ENCODE measurements around the gene CTBP2. TPM values are rescaled to one million over a fixed set of nuclear protein-coding genes. Genes with fewer than 3 reads are reported as not detected.
"Not testable (repeated sequence)": the region's sequence is repeated elsewhere in the genome, so short reads cannot be mapped to it uniquely, and the experiment has no call there.

The CTBP2 gene
- total and polyA plus RNA-seq, 10 donors, result 6.7 to 74.4 (median 40.1) TPM

- H3K4me1 ChIP-seq, result peaks cover 37 to 100% (median 87%) of the 10 kb centered on the region in 6 donors
- 91 to 94% (median 93%) methylated on average over 24 of the region's 24 CpGs for WGBS, 5 donors
- no peak for TF ChIP-seq CTCF (IDR thresholded peaks at IDR 0.05 in 8 of 11, conservative IDR thresholded peaks at IDR 0.05 in 3 of 11)
- no peak for TF ChIP-seq POLR2A (IDR thresholded peaks at IDR 0.05)
- TF ChIP-seq POLR2AphosphoS5 (IDR thresholded peaks at IDR 0.05), result no peak
- H3K27ac ChIP-seq, result peak overlapping the region in 2 of 8 donors; percentile 14 to 55
- H3K4me3 ChIP-seq, result no peak overlapping the region
- H3K9me3 ChIP-seq, result no peaks in the 10 kb centered on the region
- H3K27me3 ChIP-seq (replicated peaks in 1 of 7), result peaks cover 0 to 80% (median 5%) of the 10 kb centered on the region in 7 donors
- peaks cover 0 to 6% (median 0%) of the 10 kb centered on the region in 6 donors for H3K36me3 ChIP-seq
- no peak for DNase-seq
- intact Hi-C loops (cut with DNase I; ENCODE audit: low total_unique reads), result loop anchor here (10.0 kb wide), 1 partner anchor 106 kb away; no protein-coding TSS in a partner anchor
These were observed 9.2 kb downstream of the CTBP2 start for GRCh38 chr10:125151170-125151552.

GRCh38 chr10:125150376-125151083 is 9.8 kb downstream of the CTBP2 start:
- DNase-seq, H3K9me3 ChIP-seq, H3K36me3 ChIP-seq, H3K4me3 ChIP-seq: not testable (repeated sequence)
- Histone ChIP-seq H3K27me3 (replicated peaks in 1 of 7) (peaks cover 0 to 80% (median 5%) of the 10 kb centered on the region in 7 donors), H3K4me1 (peaks cover 37 to 100% (median 90%) of the 10 kb centered on the region in 6 donors), H3K27ac (peak overlapping the region in 2 of 8 donors; percentile 14 to 75)
- 78 to 83% (median 82%) methylated on average over 15 to 16 of the region's 16 CpGs for WGBS, 5 donors
- intact Hi-C loops (cut with DNase I; ENCODE audit: low total_unique reads), result loop anchor here (10.0 kb wide), 1 partner anchor 106 kb away; no protein-coding TSS in a partner anchor

- peaks cover 0 to 6% (median 0%) of the 10 kb centered on the region in 6 donors for H3K36me3 ChIP-seq
- peaks cover 44 to 100% (median 92%) of the 10 kb centered on the region in 6 donors for H3K4me1 ChIP-seq
- intact Hi-C loops (cut with DNase I; ENCODE audit: low total_unique reads), result loop anchor here (10.0 kb wide), 1 partner anchor 105 kb away; no protein-coding TSS in a partner anchor
- H3K9me3 ChIP-seq, result no peaks in the 10 kb centered on the region
- WGBS, 5 donors, result 66 to 86% (median 80%) methylated on average over 7 of the region's 7 CpGs
- no peak for DNase-seq
- no peak overlapping the region for H3K4me3 ChIP-seq
- TF ChIP-seq POLR2AphosphoS5 (IDR thresholded peaks at IDR 0.05) (no peak), POLR2A (IDR thresholded peaks at IDR 0.05) (no peak), CTCF (IDR thresholded peaks at IDR 0.05 in 8 of 11, conservative IDR thresholded peaks at IDR 0.05 in 3 of 11) (no peak)
- peak overlapping the region in 2 of 8 donors; percentile 63 to 75 for H3K27ac ChIP-seq
- peaks cover 0 to 80% (median 5%) of the 10 kb centered on the region in 7 donors for H3K27me3 ChIP-seq (replicated peaks in 1 of 7)
These were observed 10.7 kb downstream of the CTBP2 start for GRCh38 chr10:125149680-125150047.

- DNase-seq, result no peak
- Histone ChIP-seq H3K27me3 (replicated peaks in 1 of 7) (peaks cover 0 to 85% (median 5%) of the 10 kb centered on the region in 7 donors), H3K4me3 (no peak overlapping the region), H3K36me3 (peaks cover 0 to 6% (median 0%) of the 10 kb centered on the region in 6 donors), H3K27ac (peak overlapping the region in 4 of 8 donors; percentile 32 to 75 (median 62)), H3K4me1 (peaks cover 43 to 100% (median 93%) of the 10 kb centered on the region in 6 donors), H3K9me3 (no peaks in the 10 kb centered on the region)
- intact Hi-C loops (cut with DNase I; ENCODE audit: low total_unique reads), result no loop called here
- WGBS, 5 donors, result 50 to 61% (median 59%) methylated on average over 9 to 12 of the region's 12 CpGs
- TF ChIP-seq CTCF (IDR thresholded peaks at IDR 0.05 in 8 of 11, conservative IDR thresholded peaks at IDR 0.05 in 3 of 11) (no peak), POLR2AphosphoS5 (IDR thresholded peaks at IDR 0.05) (no peak), POLR2A (IDR thresholded peaks at IDR 0.05) (no peak)
These were observed 11.2 kb downstream of the CTBP2 start for GRCh38 chr10:125149036-125149679.

Measured in spleen (tissue), 11 donors.